Mononuclear cell (primary cell): ENCODE data around the gene C1QTNF12. TPM values are rescaled to one million over a fixed set of nuclear protein-coding genes. Genes with fewer than 3 reads are reported as not detected.
"Not testable (repeated sequence)": the region's sequence is repeated elsewhere in the genome, so short reads cannot be mapped to it uniquely, and the experiment has no call there.

ENCODE experiments used
- H3K27me3 ChIP-seq: 2 replicates; pipeline ENCODE4 v1.6.0; 2011; ENCODE audit warnings: low read length, control low read depth; ENCODE audit not compliant: insufficient read depth
- H3K4me1 ChIP-seq: 2 replicates; pipeline ENCODE4 v1.5.1; 2011; ENCODE audit warnings: mild to moderate bottlenecking, low read length, control low read depth; ENCODE audit not compliant: insufficient read depth
- H3K4me3 ChIP-seq: 2 replicates; pipeline ENCODE4 v1.5.1; 2011; ENCODE audit warnings: mild to moderate bottlenecking, low read length, moderate library complexity
- H3K9me3 ChIP-seq: 2 replicates; pipeline ENCODE4 v1.5.1; 2011; ENCODE audit warnings: low read depth, mild to moderate bottlenecking, control low read depth, low read length
- total RNA-seq: library from RNA; depleted of rRNA; stranded (reverse); fragments of >200 nt; gene quantifications from one replicate; pipeline ENCODE4 v1.2.3, GENCODE V29; 2012

C1QTNF12 gene
- total RNA-seq, 1 donor = 1.6 TPM

- Histone ChIP-seq H3K4me3 (no peak overlapping the region), H3K27me3 (no peaks in the 10 kb centered on the region), H3K4me1 (peaks cover 6% of the 10 kb centered on the region), H3K9me3 (no peaks in the 10 kb centered on the region)
Measured at GRCh38 chr1:1255611-1256010, 9.1 kb upstream of the C1QTNF12 start.

- Histone ChIP-seq H3K27me3 (no peaks in the 10 kb centered on the region), H3K4me3 (no peak overlapping the region), H3K9me3 (no peaks in the 10 kb centered on the region), H3K4me1 (peaks cover 8% of the 10 kb centered on the region)
Measured at GRCh38 chr1:1255078-1255477, 8.6 kb upstream of the C1QTNF12 start.

GRCh38 chr1:1254667-1254998, 8.1 kb upstream of the C1QTNF12 start:
- Histone ChIP-seq H3K9me3 (no peaks in the 10 kb centered on the region), H3K27me3 (no peaks in the 10 kb centered on the region), H3K4me1 (peaks cover 8% of the 10 kb centered on the region), H3K4me3 (no peak overlapping the region)

- Histone ChIP-seq H3K4me1 (peaks cover 8% of the 10 kb centered on the region), H3K27me3 (no peaks in the 10 kb centered on the region), H3K4me3 (no peak overlapping the region)
Measured at GRCh38 chr1:1253972-1254666, 7.6 kb upstream of the C1QTNF12 start.

GRCh38 chr1:1253314-1253713, 6.8 kb upstream of the C1QTNF12 start:
- peaks cover 8% of the 10 kb centered on the region for H3K4me1 ChIP-seq
- no peaks in the 10 kb centered on the region for H3K27me3 ChIP-seq
- no peaks in the 10 kb centered on the region for H3K9me3 ChIP-seq
- no peak overlapping the region for H3K4me3 ChIP-seq

More at GRCh38 chr1:1253972-1254666, 7.6 kb upstream of the C1QTNF12 start:
- no peaks in the 10 kb centered on the region for H3K9me3 ChIP-seq

- no peaks in the 10 kb centered on the region for H3K9me3 ChIP-seq
- H3K27me3 ChIP-seq = peaks cover 5% of the 10 kb centered on the region
- no peak overlapping the region for H3K4me3 ChIP-seq
- H3K4me1 ChIP-seq = peaks cover 8% of the 10 kb centered on the region
Measured at GRCh38 chr1:1250786-1251284, 4.3 kb upstream of the C1QTNF12 start.

GRCh38 chr1:1248009-1248913, 1.7 kb upstream of the C1QTNF12 start:
- H3K9me3 ChIP-seq, H3K27me3 ChIP-seq, H3K4me1 ChIP-seq, H3K4me3 ChIP-seq: not testable (repeated sequence)

GRCh38 chr1:1247341-1247913, 905 bp upstream of the C1QTNF12 start:
- H3K4me1 ChIP-seq = peaks cover 8% of the 10 kb centered on the region
- no peaks in the 10 kb centered on the region for H3K9me3 ChIP-seq
- H3K27me3 ChIP-seq = peaks cover 5% of the 10 kb centered on the region

GRCh38 chr1:1245817-1246576, 525 bp downstream of the C1QTNF12 start:
- Histone ChIP-seq H3K9me3 (no peaks in the 10 kb centered on the region), H3K27me3 (peaks cover 5% of the 10 kb centered on the region), H3K4me1 (peaks cover 6% of the 10 kb centered on the region), H3K4me3 (no peak overlapping the region)

More at GRCh38 chr1:1247341-1247913, 905 bp upstream of the C1QTNF12 start:
- no peak overlapping the region for H3K4me3 ChIP-seq

- H3K4me3 ChIP-seq = no peak overlapping the region
- no peaks in the 10 kb centered on the region for H3K9me3 ChIP-seq
- peaks cover 5% of the 10 kb centered on the region for H3K27me3 ChIP-seq
- H3K4me1 ChIP-seq = no peaks in the 10 kb centered on the region
Measured at GRCh38 chr1:1245178-1245816, 1.2 kb downstream of the C1QTNF12 start.

GRCh38 chr1:1244192-1244811, 2.2 kb downstream of the C1QTNF12 start:
- peaks cover 5% of the 10 kb centered on the region for H3K27me3 ChIP-seq
- no peak overlapping the region for H3K4me3 ChIP-seq
- no peaks in the 10 kb centered on the region for H3K9me3 ChIP-seq
- H3K4me1 ChIP-seq = no peaks in the 10 kb centered on the region

- Histone ChIP-seq H3K4me1 (no peaks in the 10 kb centered on the region), H3K27me3 (peaks cover 5% of the 10 kb centered on the region), H3K4me3 (no peak overlapping the region), H3K9me3 (no peaks in the 10 kb centered on the region)
Measured at GRCh38 chr1:1243807-1244191, 2.7 kb downstream of the C1QTNF12 start.

- Histone ChIP-seq H3K27me3 (peaks cover 5% of the 10 kb centered on the region), H3K4me1 (no peaks in the 10 kb centered on the region), H3K4me3 (no peak overlapping the region), H3K9me3 (no peaks in the 10 kb centered on the region)
Measured at GRCh38 chr1:1243266-1243660, 3.3 kb downstream of the C1QTNF12 start.
